ENCODE results near the gene GNB2.
A peak's percentile ranks its signal among the peaks of the same experiment; 100 is the strongest.
"Not testable (repeated sequence)": the region's sequence is repeated elsewhere in the genome, so short reads cannot be mapped to it uniquely, and the experiment has no call there.

The GNB2 gene

DNA sequence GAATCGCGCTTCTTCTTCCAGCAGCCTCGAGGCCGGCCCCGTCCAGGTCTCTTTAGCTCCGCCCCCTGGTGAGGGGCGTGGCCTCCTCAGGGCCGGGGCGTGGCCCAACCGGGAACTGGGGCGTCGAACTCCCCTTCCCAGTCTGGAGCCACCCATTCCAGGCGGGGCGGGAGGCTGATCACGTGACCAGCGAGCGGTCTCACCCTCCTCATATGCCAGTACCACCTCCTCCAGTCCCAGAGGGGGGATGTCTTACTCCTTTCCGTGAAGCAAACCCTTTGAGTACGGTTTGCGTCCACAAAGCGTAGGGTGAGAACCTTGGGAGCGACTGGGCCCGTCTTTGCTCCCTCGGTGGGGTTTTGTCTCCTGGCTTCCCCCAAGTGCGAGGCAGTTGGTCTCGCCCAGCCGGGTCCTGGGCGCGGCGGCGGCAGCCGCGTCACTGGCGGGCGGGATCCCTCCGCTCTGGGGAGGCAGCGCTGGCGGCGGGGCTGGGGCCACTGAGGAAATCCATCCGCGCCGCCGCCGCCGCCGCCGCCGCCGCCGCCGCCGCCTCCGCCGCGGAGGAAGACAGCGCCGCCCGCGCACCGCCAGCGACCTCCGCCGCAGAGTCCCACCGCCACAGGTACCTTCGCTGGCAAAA is at the start of gene GNB2:
GNB2 (plus strand) TSS at position 439 of the 640 bp plus-strand sequence. CDS start 2,526 bp downstream, outside the sequence.
- DNase-seq, result peak; percentile 99

DNA sequence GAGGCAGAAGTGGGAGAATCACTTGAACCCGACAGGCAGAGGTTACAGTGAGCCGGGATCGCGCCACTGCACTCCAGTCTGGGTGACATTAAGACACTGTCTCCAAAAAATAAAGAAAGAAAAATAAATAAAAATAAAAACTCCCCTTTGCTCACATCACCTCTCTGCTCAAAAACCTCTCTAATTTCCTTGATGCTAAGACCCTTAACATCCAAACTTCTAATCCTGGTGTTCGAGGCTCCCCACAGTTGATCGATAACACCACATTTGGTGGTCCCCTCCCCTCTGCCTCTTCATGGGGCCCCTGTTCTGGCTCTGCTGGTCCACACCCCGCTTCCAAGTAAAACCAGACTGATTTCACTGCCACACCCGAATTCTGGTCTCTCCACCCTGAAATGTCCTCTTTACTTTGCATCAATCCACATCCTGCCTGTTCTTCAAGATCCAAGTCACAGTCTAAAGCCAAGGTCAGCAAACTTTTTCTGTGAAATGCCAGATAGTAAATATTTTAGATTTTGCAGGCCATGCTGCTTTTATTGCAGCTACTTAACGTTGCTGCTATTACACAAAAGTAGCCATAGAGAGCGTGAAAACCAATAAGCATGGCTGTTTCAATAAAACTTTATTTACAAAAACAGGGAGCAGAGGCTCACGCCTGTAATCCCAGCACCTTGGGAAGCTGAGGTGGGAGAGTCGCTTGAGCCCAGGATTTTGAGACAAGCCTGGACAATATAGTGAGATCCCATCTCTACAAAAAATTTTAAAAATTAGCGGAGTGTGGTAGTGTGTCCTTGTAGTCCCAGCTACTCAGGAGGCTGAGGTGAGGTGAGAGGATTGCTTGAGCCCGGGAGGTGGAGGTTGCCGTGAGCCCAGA is 49.4 kb upstream of the GNB2 start:
- DNase-seq, result no peak

DNA sequence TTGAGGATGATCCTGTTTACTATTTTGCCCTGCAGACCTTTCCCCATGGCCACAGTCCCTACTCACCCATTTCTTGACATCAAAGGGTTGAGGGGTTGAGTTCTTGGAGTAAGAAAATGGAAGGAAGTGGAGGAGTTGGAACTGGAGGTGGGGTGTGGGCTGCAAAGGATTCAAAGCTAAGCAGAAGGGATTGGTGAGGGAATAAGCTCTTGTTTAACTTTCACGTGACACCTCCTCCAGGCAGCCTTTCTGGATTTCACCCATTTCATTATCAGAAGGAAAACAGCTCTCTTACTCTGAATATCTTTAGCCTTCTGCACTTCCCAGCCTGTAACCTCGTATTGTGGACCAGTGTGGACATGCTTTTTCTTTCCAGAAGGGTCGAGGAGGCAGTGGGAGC is 47.5 kb upstream of the GNB2 start:
- DNase-seq, result no peak

DNA sequence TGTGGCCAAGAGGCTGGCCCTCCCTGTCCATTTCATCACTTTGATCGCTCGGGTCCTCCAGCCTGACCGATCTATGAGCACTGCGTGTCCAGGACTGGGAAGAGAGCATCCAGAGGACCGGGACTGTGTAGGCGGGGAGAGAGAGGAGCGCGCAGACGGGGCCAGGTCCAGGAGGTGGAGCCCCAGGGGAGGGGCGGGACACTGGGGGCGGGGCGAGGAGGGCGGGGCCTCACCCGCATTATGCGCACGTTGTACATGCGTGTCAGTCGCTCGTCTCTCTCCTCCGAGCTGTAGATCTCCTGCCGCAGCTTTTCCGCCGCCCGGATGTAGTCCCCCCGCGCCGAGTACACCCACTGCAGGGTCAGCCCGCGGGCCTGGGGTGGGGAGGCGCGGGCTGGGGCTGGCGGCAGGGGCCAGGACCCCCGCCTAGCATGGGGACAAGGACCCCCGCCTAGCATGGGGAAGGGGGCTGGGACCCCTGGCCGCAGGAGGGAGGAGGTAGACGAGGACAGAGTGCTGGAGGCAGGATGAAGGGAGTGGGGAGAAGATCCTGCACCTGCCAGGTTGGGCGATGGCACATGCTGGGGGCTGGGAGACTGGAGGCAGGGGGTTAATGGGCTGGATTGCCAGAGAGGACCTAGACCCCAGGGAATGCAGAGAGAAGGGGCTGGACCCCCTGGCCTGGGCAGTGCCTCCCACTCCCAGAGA is 46.9 kb upstream of the GNB2 start:
- peak; percentile 66 for DNase-seq

DNA sequence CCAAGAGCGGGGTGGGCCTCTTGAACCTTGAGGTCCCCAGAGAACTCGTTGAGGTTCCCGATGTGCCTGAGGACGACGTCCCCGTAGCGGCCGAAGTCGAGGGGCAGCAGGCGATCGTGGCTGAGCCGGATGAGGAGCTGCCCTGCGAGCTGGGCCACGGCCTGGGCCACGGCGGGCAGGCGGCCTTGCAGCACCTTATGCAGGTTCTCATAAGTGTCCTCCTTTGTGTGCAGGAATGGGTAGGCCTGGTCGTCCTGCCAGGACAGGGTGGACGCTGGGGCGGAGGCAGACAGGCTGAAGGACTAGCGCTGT is 46.3 kb upstream of the GNB2 start:
- no peak for DNase-seq

DNA sequence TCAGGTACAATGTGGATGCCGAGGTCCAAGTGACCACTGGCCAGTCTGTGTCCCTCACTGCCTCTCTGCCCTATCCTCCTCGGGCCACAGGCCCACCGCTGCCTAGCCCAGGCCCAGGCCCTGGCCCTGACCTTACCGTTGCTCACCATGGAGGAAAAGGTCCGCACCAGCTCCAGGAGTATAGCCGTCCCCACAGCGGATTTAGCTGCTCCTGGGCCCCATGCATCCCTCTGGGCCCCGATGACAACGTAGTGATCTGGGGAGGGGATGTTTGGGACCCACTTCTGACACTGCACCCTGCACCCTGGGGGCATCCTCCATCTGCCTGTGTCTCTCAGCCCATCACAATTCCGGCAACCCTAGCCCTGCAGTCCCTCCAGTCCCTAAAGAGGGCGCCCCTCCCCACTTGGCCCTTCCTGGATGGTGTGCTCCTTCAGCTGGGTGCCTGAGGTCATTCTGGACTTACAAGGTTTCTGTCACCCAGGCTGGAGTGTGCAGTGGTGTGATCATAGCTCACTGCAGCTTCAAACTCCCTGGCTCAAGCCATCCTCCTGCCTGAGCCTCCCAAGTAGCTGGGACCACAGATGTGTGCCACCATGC is 44.3 kb upstream of the GNB2 start:
- DNase-seq, result no peak

DNA sequence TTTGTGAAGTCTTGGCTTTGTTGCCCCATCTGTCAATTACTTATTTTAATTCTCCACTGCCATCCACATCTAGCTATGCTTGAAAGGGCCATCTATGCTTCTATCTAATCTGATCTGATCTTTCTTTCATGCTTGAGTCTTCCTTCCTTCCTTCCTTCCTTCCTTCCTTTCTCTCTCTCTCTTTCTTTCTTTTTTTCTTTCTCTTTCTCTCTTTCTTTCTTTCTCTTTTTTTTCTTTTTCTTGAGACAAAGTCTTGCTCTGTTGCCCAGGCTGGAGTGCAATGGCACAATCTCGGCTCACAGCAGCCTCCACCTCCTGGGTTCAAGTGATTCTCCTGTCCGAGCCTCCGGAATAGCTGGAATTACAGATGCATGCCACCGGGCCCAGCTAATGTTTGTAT is 43.5 kb upstream of the GNB2 start:
- no peak for DNase-seq

DNA sequence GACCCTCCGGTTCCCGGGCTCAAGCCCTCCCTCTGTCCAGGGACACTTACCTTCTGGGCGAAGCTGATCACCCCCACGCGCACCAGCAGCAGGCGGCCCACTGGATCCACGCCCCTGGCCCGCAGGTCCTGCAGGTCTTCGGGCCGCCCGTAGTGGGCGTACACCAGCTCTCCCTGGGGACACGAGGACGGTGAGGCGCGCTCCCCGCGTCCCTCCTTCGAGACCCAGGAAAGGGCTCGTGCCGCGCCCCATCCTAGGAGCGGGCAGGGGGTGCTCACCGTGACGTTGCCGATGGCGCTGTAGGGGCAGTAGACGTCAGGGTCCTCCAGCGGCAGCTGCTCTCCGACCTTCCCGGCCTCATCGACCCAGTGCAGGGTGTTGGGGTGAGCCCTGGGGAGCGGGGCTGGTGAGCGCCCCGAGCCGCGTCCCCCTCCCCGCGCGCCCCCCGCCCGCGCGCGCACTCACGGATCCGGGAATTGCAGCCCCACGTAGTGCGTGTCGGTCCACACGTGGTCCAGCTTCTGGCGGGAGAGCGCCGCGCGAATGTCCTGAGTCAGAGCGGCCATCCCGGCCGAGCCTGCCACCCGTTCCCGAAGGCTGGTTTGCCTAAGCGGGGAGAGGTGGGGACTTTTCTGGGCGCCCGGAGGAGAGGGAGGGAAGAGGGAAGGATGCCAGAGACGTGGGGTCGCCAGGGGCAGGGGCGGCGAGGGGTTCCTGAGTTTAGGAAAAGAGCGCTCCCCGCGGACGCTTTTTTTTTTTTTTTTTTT is 40.4 kb upstream of the GNB2 start:
- DNase-seq, result peak; percentile 51

DNA sequence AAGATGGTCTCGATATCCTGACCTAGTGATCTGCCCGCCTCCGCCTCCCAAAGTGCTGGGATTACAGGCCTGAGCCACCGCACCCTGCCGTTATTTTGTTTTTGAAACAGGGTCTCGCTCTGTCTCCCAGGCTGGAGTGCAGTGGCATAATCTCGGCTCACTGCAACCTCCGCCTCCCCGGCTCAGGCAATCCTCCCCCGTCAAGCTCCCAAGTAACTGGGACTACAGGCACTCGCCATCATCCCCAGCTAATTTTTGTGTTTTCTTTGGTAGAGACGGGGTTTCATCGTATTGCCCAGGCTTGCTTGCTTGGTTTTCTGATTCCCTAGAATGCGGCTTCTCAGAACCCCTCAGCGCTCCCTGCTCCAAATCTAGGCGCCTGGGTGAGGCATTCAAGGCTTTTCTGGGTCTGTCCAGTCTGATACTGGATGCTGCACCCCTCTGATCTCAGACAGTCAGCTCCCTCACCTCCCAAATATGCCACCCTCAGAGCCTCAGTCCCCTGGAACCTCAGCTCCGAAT is 33.5 kb upstream of the GNB2 start:
- DNase-seq, result no peak

DNA sequence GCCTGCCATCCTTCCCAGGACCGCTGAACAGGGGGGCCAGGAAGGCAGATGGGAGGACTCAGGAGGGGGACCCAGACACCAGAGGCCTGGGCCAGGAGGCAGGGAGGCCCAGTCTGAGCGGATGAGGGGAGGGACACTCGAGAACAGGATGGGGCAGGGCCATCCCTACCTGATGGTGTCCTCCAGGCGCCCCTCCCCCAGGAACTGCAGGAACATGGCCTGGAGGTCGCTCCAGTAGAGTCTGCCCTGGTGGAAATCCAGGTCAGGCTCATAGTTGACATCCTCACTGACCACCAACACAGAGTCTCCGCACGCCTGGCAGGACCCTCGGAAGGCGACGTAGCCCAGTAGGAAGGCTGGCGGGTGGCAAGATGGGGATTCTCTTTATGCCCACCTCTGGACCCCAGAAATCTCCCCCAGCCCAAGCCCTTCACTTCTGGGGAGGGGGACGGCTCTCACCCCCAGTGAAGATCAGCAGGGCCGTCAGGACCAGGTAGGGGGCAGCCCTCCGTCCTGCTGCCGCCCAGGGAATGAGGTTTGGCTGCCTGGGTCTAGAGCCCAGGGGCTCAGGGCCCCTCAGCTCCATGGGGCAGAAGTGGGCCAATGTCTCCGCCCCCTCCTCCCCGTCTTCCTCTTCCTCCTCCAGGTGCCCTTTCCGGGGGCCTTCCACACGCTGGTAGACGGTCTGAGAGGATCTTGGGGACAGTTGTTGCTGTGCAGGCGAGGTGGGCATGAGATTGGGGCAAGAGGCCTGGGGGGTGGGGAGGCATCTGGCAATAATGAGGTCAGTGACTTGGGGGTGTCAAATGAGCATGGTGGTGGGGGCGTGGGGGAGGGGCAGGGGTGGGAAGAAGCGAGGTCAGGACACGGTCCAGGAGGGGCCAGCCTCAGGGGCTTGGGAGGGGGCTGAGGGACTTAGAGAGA is 32.8 kb upstream of the GNB2 start:
- no peak for DNase-seq

DNA sequence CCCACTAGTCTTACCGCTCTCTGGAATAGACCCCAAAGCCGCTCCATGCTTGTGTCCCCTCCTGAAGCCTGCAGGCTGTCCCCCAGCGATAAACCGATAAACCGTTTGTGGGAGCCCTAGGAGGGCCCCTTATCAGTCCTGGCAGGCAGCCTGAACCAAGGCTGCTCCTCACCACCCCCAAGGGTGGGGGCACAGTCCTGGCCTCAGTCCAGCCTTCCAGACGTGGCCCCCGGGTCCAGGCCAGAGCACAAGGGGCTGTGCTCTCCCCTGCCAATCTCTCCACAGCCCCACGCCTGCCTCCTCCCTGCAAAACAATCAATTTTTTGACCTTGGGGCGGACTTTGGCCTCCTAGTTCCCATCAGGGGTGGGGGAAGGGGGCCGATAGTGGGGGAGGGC is 32.1 kb upstream of the GNB2 start, which contains the start of gene TFR2:
TFR2 (minus strand) TSS at position 90 of the 397 bp plus-strand sequence; CDS start at position 47, 43 bp downstream.
- DNase-seq, result no peak

DNA sequence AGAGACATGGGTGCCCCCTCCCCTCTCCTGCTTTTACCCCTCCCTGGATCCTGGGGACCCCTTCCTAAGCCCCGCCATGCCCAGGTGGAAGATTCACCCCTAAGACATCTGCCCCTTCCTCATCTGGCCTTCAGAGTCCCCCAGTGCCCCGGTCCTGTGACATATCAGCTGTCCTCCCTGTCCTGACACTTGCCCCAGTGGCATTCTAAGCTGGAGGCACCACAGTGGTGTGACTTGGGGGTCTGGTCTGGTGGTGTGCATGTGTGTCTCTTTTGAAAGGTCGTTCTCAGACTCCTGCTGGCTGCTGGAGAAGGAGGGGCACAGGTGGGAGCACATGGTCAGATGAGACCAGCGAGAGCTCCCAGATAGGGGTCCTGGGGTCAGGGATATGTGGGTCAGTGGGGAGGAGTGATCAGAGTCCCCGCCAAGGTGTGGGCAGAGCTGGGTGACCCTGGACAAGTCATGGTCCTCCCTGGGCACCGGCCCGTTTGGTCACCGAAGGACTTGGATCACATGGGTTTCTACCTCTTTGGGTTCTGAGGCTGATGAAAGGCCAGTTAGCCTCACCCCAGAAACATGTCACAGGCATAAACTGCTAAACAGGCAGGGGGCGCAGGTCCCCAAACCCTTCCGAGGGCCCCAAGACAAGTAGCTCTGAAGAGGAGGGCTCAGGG is 31.5 kb upstream of the GNB2 start:
- DNase-seq, result no peak

DNA sequence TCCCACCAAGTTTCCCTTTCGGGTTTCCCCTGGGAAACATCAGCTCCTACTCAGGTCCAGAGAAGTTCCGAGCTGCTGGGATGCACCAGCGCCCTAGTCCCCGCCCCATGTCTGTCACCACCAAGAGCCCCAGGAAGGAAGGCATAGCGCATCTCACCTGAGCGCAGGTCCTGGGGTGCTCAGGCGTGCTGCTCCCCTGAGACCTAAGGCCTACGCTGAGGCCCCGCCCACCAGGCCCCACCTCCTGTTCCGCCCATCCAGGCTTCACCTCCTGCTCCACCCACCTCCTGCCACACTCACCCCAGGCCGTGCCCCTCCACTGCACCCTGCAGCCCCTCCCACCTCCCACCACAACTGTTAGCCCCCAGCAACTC is 31.0 kb upstream of the GNB2 start:
- no peak for DNase-seq

DNA sequence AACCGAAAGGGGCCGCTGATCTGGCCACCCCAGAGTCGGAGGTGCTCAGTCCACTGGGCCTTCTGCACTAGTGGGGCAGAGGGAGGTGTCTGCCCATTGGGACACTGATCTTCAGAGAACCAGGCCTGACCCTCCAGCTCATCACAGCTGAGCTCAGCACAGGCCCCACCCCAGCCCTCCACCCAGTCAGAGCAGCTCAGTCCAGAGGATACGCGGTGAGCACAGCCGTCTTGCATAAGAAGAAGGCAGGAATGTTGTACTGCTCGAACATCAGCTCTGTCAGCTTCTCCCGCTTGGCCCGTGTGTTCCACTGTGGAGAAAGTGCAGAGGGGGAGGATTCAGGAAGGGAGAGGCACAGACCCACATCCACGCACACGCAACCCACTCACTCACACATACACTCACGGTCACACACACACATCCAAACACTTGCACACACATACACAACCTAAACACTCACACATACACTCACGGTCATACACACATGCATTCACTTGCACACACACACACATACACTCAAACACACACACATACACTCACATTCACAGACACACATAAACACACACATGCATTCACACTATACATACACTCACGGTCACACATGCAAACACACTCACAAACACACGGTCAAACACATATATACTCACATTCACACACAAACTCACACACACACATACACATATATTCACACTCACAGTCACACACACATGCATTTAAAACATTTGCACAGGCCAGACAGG is 23.5 kb upstream of the GNB2 start:
- no peak for DNase-seq

DNA sequence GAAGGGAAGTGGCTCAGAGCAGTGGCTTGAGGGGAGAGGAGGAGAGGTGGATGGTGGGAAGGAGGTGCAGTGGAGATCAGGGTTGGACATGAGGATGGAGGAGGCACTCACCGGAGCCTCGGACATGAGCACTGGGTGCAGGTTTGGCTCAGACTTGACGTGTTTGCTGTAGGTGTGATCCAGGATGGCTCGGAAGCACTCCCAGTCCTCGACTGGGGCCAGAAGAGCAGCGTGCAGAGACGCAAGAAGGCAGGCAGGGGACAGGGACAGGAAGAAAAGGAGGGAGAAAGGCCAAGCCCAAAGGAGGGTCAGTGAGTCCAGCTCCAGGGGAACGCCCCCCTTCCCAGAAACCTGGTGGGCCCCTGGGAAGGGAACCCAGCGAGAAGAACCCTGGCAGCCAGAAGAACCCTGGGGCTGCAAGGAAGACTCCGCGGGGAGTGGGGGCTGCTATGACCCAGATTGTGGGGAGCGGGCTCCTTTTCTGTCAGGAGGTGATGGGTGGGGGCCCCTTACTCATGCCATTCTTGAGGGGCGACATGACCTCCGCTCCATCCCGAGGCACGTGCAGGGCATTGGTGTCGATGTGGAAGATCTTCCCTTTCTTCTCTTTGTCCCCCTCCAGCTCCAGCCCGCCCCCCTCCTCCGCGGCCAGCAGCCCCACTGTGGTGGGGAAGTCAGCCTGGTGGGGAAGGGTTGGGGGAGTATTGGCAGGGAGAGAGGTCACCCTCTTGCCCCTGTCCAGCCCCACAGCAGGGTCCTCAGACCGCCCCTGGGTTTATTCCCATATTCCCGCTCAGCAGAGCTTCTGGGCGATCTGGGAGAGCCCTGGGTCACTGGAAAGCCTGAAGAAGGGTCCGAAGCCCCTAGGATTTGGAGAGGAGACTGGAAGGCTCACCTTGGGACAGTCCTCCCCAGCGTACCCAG is 18.4 kb upstream of the GNB2 start:
- DNase-seq, result no peak

DNA sequence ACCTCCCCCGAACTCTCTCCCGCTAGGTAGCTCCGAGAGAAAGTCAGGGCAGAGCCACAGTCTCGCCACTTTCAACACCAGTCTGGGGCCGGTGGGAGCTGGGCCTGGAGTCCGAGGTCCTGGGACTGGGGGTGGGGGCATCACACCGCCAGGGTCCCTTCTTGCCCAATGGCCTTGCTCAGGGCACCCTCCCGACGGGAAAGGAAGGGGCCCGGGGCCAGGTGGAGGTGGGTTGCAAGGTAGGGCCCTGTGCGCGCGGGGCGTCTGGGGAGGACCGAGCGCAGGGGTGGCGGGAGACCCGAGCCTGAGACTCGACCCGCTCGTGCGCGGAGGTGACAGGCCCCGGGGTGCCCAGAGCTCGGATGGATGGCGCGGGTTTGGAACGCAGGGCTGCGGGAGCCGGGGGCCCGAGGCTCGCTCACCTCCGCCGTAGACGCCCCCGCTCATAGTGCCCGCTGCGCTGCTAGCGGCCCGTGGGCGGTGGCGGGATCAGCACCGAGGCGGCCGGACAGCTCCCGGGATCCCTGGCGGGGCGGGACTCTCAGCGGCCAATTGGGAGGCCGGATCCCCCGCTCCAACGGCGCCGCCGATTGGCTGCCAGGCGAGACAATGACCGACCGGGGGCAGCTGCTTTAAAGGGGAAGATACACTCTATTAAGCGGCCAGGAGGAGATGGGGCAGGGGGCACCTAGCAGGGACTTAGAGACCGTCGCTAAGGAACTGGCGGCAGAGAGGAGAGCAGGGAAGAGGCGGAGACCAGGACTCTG is 17.4 kb upstream of the GNB2 start, which contains the start of gene ACTL6B:
ACTL6B (minus strand) TSS at position 541 of the 767 bp plus-strand sequence; CDS start at position 447, 94 bp downstream.
- DNase-seq, result peak; percentile 87

DNA sequence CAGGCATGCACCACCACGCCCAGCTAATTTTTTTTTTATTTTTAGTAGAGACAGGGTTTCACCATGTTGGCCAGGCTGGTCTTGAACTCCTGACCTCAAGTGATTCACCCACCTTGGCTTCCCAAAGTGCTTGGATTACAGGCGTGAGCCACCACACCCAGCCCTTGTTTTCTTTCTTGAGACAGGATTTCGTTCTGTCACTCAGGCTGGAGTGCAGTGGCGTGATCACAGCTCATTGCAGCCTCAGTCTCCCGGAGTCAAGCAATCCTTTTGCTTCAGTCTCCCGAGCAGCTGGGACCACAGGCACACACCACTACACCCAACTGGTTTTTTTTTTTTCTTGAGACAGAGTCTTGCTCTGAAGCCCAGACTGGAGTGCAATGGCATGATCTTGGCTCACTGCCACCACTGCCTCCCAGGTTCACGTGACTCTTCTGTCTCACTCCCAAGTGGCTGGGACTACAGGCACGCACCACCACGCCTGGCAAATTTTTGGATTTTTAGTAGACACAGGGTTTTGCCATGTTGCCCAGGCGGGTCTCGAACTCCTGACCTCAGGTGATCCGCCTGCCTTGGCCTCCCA is 11.3 kb upstream of the GNB2 start:
- DNase-seq, result not testable (repeated sequence)
